HEK293 (cell line): Measurements from ENCODE around the gene SLC38A4.
"Not testable (repeated sequence)": the region's sequence is repeated elsewhere in the genome, so short reads cannot be mapped to it uniquely, and the experiment has no call there.

Experiments
- CTCF ChIA-PET: fragments of 350-600 bp; formaldehyde crosslinking; extraction: SDS; loops from one replicate; lab custom pipeline; 2021; ENCODE audit warnings: antibody characterized with exemption; lab: Yijun Ruan, JAX
- POLR2A ChIA-PET: fragments of 300-600 bp; formaldehyde crosslinking; extraction: SDS; loops from one replicate; lab custom pipeline; 2020; ENCODE audit warnings: antibody characterized with exemption, inconsistent platforms; lab: Yijun Ruan, JAX
- H3K27ac ChIP-seq: fragments of 200-500 bp; sonication (Bioruptor generic); 2 replicates; pipeline ENCODE4 v1.5.1; 2014; ENCODE audit warnings: low read depth, low read length, control low read depth, inconsistent platforms; ENCODE audit errors: extremely low read depth
- H3K36me3 ChIP-seq, 2 experiments: fragments of 200-500 bp in 1 of 2; sonication (Bioruptor generic) in 1 of 2; 1 replicate in 1 of 2; 2 replicates in 1 of 2; pipeline ENCODE4 v1.5.1; 2014 to 2017; ENCODE audit warnings: inconsistent platforms in 2 of 2, low read length in 2 of 2; ENCODE audit not compliant: control insufficient read depth in 2 of 2, insufficient read depth in 1 of 2
- H3K4me1 ChIP-seq: fragments of 200-500 bp; sonication (Bioruptor generic); 2 replicates; pipeline ENCODE4 v1.5.1; 2014; ENCODE audit warnings: mild to moderate bottlenecking, low read length, inconsistent platforms; ENCODE audit not compliant: control insufficient read depth, insufficient read depth
- H3K4me3 ChIP-seq: 2 replicates; pipeline ENCODE4 v1.5.1; 2011; ENCODE audit warnings: low read depth, mild to moderate bottlenecking, control low read depth, low read length, moderate library complexity
- H3K9me3 ChIP-seq: fragments of 200-500 bp; sonication (Bioruptor generic); 2 replicates; pipeline ENCODE4 v1.5.1; 2014; ENCODE audit warnings: low read depth, low read length, inconsistent platforms; ENCODE audit not compliant: control insufficient read depth, insufficient read depth
- IKZF3 ChIP-seq: fragments of 450-650 bp; IDR thresholded peaks from 2 replicates; pipeline ENCODE4 v1.5.0; 2018; ENCODE audit warnings: missing biosample characterization, mild to moderate bottlenecking, missing genetic modification characterization, moderate library complexity
- KLF8 ChIP-seq: fragments of 450-650 bp; formaldehyde crosslinking; IDR thresholded peaks from 2 replicates; pipeline ENCODE4 v1.5.1; 2016; ENCODE audit warnings: missing biosample characterization, missing genetic modification characterization
- SETDB1 ChIP-seq: IDR thresholded peaks from one replicate; pipeline ENCODE4 v1.6.1; 2017; ENCODE audit warnings: mild to moderate bottlenecking, low read length, moderate library complexity, mixed read lengths; ENCODE audit not compliant: insufficient read length
- TSHZ1 ChIP-seq: fragments of 450-650 bp; formaldehyde crosslinking; IDR thresholded peaks from 2 replicates; pipeline ENCODE4 v1.5.1; 2016; ENCODE audit warnings: missing biosample characterization, missing genetic modification characterization, borderline replicate concordance
- ZBTB8A ChIP-seq: fragments of 450-650 bp; formaldehyde crosslinking; IDR thresholded peaks from 2 replicates; pipeline ENCODE4 v1.5.1; 2016; ENCODE audit warnings: missing biosample characterization, missing genetic modification characterization
- ZNF169 ChIP-seq: fragments of 450-650 bp; formaldehyde crosslinking; IDR thresholded peaks from 2 replicates; pipeline ENCODE4 v1.5.1; 2016; ENCODE audit warnings: missing biosample characterization, missing genetic modification characterization
- ZNF26 ChIP-seq: fragments of 450-650 bp; formaldehyde crosslinking; IDR thresholded peaks from 2 replicates; pipeline ENCODE4 v1.5.1; 2016; ENCODE audit warnings: missing biosample characterization, missing genetic modification characterization
- TF ChIP-seq, protein P1 (sequence below): fragments of 450-650 bp; formaldehyde crosslinking; IDR thresholded peaks from 2 replicates; pipeline ENCODE4 v1.5.1; 2016; ENCODE audit warnings: missing biosample characterization, missing genetic modification characterization

Gene SLC38A4

DNA sequence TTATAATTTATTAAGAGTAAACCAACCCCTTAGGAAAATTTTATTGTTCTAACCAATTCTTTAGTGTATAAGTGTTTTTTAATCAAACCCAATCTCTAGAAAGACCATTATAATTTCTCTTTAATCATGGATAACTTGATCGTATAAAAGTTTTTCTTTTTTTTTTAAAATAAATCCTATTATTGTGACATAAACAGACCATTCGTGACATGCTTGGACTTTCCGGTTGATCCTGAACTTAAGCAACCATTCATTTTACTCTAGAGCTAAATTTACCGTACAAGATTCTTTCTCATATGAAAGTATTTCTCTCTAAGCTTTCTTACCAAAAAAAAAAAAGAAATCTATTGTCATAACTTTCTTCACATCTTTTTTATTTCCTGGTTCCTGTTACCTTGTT is 32.6 kb upstream of the SLC38A4 start:
- ChIA-PET POLR2A (no interaction called here), CTCF (interaction anchor here (0.6 to 0.7 kb wide), 2 partner anchors 182 to 507 kb away, joined by 4 to 5 read pairs; no protein-coding TSS in a partner anchor)
- no peak for TF ChIP-seq ZBTB8A (tag by site-specific recombination)
- peak; percentile 79 for TF ChIP-seq SETDB1

GRCh38 chr12:46857486-46857885 is 31.7 kb upstream of the SLC38A4 start:
- Histone ChIP-seq H3K27ac (no peak overlapping the region), H3K4me3 (no peak overlapping the region), H3K36me3 (no peaks in the 10 kb centered on the region), H3K9me3 (no peaks in the 10 kb centered on the region)
- CTCF ChIA-PET, result interaction anchor here (0.6 kb wide), 1 partner anchor 506 kb away, joined by 4 read pairs; no protein-coding TSS in a partner anchor
- TF ChIP-seq KLF8 (tag by site-specific recombination) (no peak), TSHZ1 (tag by site-specific recombination) (no peak), ZNF169 (tag by site-specific recombination) (no peak)
- TF ChIP-seq, protein P1, sequence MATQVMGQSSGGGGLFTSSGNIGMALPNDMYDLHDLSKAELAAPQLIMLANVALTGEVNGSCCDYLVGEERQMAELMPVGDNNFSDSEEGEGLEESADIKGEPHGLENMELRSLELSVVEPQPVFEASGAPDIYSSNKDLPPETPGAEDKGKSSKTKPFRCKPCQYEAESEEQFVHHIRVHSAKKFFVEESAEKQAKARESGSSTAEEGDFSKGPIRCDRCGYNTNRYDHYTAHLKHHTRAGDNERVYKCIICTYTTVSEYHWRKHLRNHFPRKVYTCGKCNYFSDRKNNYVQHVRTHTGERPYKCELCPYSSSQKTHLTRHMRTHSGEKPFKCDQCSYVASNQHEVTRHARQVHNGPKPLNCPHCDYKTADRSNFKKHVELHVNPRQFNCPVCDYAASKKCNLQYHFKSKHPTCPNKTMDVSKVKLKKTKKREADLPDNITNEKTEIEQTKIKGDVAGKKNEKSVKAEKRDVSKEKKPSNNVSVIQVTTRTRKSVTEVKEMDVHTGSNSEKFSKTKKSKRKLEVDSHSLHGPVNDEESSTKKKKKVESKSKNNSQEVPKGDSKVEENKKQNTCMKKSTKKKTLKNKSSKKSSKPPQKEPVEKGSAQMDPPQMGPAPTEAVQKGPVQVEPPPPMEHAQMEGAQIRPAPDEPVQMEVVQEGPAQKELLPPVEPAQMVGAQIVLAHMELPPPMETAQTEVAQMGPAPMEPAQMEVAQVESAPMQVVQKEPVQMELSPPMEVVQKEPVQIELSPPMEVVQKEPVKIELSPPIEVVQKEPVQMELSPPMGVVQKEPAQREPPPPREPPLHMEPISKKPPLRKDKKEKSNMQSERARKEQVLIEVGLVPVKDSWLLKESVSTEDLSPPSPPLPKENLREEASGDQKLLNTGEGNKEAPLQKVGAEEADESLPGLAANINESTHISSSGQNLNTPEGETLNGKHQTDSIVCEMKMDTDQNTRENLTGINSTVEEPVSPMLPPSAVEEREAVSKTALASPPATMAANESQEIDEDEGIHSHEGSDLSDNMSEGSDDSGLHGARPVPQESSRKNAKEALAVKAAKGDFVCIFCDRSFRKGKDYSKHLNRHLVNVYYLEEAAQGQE (tag by site-specific recombination), result no peak
- TF ChIP-seq, all 188 proteins: peak for 0
- H3K4me1 ChIP-seq, result no peaks in the 10 kb centered on the region
- POLR2A ChIA-PET, result no interaction called here

More for the DNA sequence above, 32.6 kb upstream of the SLC38A4 start:
- H3K9me3 ChIP-seq, result no peaks in the 10 kb centered on the region
- H3K36me3 ChIP-seq, result no peaks in the 10 kb centered on the region
- no peaks in the 10 kb centered on the region for H3K4me1 ChIP-seq
- H3K4me3 ChIP-seq, result no peak overlapping the region
- no peak overlapping the region for H3K27ac ChIP-seq

DNA sequence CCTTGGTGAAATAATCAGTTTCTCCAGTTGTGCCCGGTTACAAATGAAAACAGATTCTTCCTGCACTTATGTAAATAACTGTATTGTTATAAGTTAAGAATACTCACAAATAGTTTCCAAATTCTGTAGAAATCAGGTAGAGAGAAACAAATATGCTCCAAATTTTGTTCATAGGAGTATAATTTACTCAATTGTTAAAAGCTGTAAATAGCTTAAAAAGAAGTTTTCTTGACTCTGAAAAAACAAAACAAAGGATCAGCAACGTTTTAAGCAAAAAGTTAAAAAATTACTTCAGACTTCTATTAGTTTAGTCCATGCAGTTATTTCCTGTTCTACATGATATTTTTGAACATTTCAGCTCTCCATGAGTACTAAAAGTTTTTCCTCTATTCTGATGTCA is 30.0 kb upstream of the SLC38A4 start:
- Histone ChIP-seq H3K4me1 (no peaks in the 10 kb centered on the region), H3K4me3 (no peak overlapping the region), H3K27ac (no peak overlapping the region), H3K9me3 (no peaks in the 10 kb centered on the region), H3K36me3 (no peaks in the 10 kb centered on the region)
- POLR2A ChIA-PET, result no interaction called here
- CTCF ChIA-PET, result no interaction called here
- peak; percentile 36; the same call in 1 of the 2 replicates for TF ChIP-seq ZNF26
- no peak for TF ChIP-seq IKZF3 (tag by site-specific recombination)
- peak; percentile 92 for TF ChIP-seq SETDB1

DNA sequence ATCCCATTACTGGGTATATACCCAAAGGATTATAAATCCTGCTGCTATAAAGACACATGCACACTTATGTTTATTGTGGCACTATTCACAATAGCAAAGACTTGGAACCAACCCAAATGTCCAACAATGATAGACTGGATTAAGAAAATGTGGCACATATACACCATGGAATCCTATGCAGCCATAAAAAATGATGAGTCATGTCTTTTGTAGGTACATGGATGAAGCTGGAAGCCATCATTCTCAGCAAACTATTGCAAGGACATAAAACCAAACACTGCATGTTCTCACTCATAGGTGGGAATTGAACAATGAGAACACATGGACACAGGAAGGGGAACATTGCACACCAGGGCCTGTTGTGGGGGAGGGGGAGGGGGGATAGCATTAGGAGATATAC is 28.4 kb upstream of the SLC38A4 start:
- H3K9me3 ChIP-seq, H3K27ac ChIP-seq, POLR2A ChIA-PET, H3K4me1 ChIP-seq, CTCF ChIA-PET, H3K4me3 ChIP-seq, H3K36me3 ChIP-seq: not testable (repeated sequence)

- POLR2A ChIA-PET, H3K4me1 ChIP-seq, CTCF ChIA-PET, H3K4me3 ChIP-seq, H3K27ac ChIP-seq, H3K36me3 ChIP-seq, H3K9me3 ChIP-seq: not testable (repeated sequence)
Measured at GRCh38 chr12:46848792-46849191, 23.0 kb upstream of the SLC38A4 start.
